ENCODE results near the gene LENG8.
"Not testable (repeated sequence)": the region's sequence is repeated elsewhere in the genome, so short reads cannot be mapped to it uniquely, and the experiment has no call there.

DNA sequence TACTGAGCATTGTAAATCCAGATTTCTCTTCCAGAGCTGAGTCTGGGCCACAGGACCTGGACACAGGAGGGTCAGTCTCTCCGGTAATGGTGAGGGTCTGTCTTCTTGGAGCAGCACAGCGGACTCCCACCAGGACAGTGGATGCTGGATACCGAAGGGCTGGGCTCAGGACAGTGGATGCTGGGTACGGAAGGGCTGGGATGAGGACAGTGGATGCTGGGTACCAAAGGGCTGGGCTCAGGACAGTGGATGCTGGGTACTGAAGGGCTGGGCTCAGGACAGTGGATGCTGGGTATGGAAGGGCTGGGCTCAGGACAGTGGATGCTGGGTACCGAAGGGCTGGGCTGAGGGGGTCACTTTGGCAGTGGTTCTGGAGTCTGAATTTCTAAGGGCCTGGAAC lies 44.1 kb downstream of the LENG8 start:
- TF ChIP-seq, protein P1, sequence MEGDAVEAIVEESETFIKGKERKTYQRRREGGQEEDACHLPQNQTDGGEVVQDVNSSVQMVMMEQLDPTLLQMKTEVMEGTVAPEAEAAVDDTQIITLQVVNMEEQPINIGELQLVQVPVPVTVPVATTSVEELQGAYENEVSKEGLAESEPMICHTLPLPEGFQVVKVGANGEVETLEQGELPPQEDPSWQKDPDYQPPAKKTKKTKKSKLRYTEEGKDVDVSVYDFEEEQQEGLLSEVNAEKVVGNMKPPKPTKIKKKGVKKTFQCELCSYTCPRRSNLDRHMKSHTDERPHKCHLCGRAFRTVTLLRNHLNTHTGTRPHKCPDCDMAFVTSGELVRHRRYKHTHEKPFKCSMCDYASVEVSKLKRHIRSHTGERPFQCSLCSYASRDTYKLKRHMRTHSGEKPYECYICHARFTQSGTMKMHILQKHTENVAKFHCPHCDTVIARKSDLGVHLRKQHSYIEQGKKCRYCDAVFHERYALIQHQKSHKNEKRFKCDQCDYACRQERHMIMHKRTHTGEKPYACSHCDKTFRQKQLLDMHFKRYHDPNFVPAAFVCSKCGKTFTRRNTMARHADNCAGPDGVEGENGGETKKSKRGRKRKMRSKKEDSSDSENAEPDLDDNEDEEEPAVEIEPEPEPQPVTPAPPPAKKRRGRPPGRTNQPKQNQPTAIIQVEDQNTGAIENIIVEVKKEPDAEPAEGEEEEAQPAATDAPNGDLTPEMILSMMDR (IDR thresholded peaks at IDR 0.05), result not testable (repeated sequence)
- not testable (repeated sequence) for TF ChIP-seq EZH2 (IDR thresholded peaks at IDR 0.05)
